HepG2 (cell line): Measurements from ENCODE around the gene MEG3. TPM values are rescaled to one million over a fixed set of nuclear protein-coding genes. Genes with fewer than 3 reads are reported as not detected.

Experiments
- ATAC-seq: fragments of 200-7000 bp; cut with Tn5 transposase; 3 replicates; pipeline ENCODE4 v1.9.1; 2020; ENCODE audit warnings: mild to moderate bottlenecking, moderate library complexity
- BruUV-seq: library from RNA; stranded (reverse); fragments of 400-500 nt; replicated peaks from 2 replicates; lab custom pipeline; 2021; lab: Mats Ljungman, UMichigan
- CTCF ChIA-PET: fragments of 300-600 bp; formaldehyde crosslinking; extraction: SDS; loops from one replicate; lab custom pipeline; 2021; ENCODE audit warnings: low total read pairs, inconsistent platforms, low intra/inter-chr PET ratio; lab: Yijun Ruan, JAX
- POLR2A ChIA-PET: fragments of 350-600 bp; sonication (Branson Sonifier 250); formaldehyde crosslinking; loops from one replicate; lab custom pipeline; 2020; ENCODE audit warnings: antibody characterized with exemption, inconsistent platforms; lab: Yijun Ruan, JAX
- DNase-seq: peaks from one replicate; pipeline ENCODE4 v3.0.0-alpha.2; 2015; ENCODE audit warnings: low spot score
- FAIRE-seq: peaks from 3 replicates; lab custom pipeline; 2011; peaks lifted over from hg19 to GRCh38; lab: Jason Lieb, UNC
- H2AFZ ChIP-seq: one replicate; pipeline ENCODE4 v1.6.1; 2011; ENCODE audit warnings: low read length, inconsistent platforms
- H3K27ac ChIP-seq: fragments of 300-600 bp; 3 replicates; pipeline ENCODE4 v1.8.0; 2011; ENCODE audit warnings: mixed run types, mild to moderate bottlenecking, mixed read lengths, low read length, inconsistent platforms; ENCODE audit not compliant: insufficient read depth; ENCODE audit errors: extremely low read length
- H3K27me3 ChIP-seq, 2 experiments: fragments of 200-600 bp in 1 of 2; 2 replicates in 1 of 2; 3 replicates in 1 of 2; pipeline versions ENCODE4 v1.6.0 to v1.8.0; 2011; ENCODE audit warnings: low read length in 2 of 2, mild to moderate bottlenecking in 2 of 2, moderate library complexity in 2 of 2, inconsistent platforms in 1 of 2; ENCODE audit not compliant: insufficient read depth in 2 of 2, control insufficient read depth in 1 of 2
- H3K36me3 ChIP-seq, 2 experiments: fragments of 200-600 bp in 1 of 2; replicated peaks in 1 of 2; 2 replicates in 1 of 2; 3 replicates in 1 of 2; pipeline versions ENCODE4 v1.5.1 to v1.8.0; 2011; ENCODE audit warnings: low read length in 2 of 2, inconsistent platforms in 1 of 2; ENCODE audit not compliant: insufficient read depth in 2 of 2, control insufficient read depth in 1 of 2
- H3K4me1 ChIP-seq: 2 replicates; pipeline ENCODE4 v1.5.1; 2012; ENCODE audit warnings: low read length, inconsistent platforms; ENCODE audit not compliant: insufficient read depth
- H3K4me2 ChIP-seq: 2 replicates; pipeline ENCODE4 v1.6.0; 2011; ENCODE audit warnings: low read depth, low read length, inconsistent platforms
- H3K4me3 ChIP-seq, 3 experiments: fragments of 200-600 bp in 1 of 3; sonication (generic), shearing (Covaris generic) in 1 of 3; replicated peaks in 1 of 3; 2 replicates each; pipeline ENCODE4 v1.5.1; 2011 to 2016; ENCODE audit warnings: low read length in 3 of 3, inconsistent platforms in 2 of 3, low read depth in 2 of 3, mild to moderate bottlenecking in 2 of 3, control low read depth in 1 of 3, mixed read lengths in 1 of 3; ENCODE audit not compliant: insufficient read depth in 1 of 3
- H3K79me2 ChIP-seq: one replicate; pipeline ENCODE4 v1.6.1; 2011; ENCODE audit warnings: low read length, inconsistent platforms; ENCODE audit not compliant: insufficient read depth
- H3K9ac ChIP-seq: 2 replicates; pipeline ENCODE4 v1.6.0; 2011; ENCODE audit warnings: mild to moderate bottlenecking, low read depth, low read length, inconsistent platforms; ENCODE audit not compliant: insufficient read depth
- H3K9me3 ChIP-seq: 2 replicates; pipeline ENCODE4 v1.5.1; 2012; ENCODE audit warnings: mild to moderate bottlenecking, low read length
- H4K20me1 ChIP-seq: 2 replicates; pipeline ENCODE4 v1.6.0; 2011; ENCODE audit warnings: inconsistent platforms, mild to moderate bottlenecking, low read length, moderate library complexity; ENCODE audit not compliant: insufficient read depth
- ARID4A ChIP-seq: sonication (generic); formaldehyde crosslinking; IDR thresholded peaks from 2 replicates; pipeline ENCODE4 v1.5.0; 2020; ENCODE audit warnings: mild to moderate bottlenecking, missing genetic modification reagents, borderline replicate concordance
- CBX1 ChIP-seq: IDR thresholded peaks from one replicate; pipeline ENCODE4 v1.6.1; 2016; ENCODE audit warnings: antibody characterized with exemption, low read depth
- DNMT3B ChIP-seq: conservative IDR thresholded peaks from 2 replicates; pipeline ENCODE4 v1.6.1; 2016; ENCODE audit warnings: missing biosample characterization, control low read depth
- ELF4 ChIP-seq: sonication (generic); formaldehyde crosslinking; IDR thresholded peaks from 2 replicates; pipeline ENCODE4 v1.5.0; 2020; ENCODE audit warnings: missing genetic modification reagents, mild to moderate bottlenecking, moderate library complexity, borderline replicate concordance
- GABPA ChIP-seq, 2 experiments: IDR thresholded peaks; 2 replicates each; pipeline ENCODE4 v1.6.1; 2011 to 2016; ENCODE audit warnings: low read depth in 2 of 2, low read length in 1 of 2, missing biosample characterization in 1 of 2, missing genetic modification characterization in 1 of 2
- KLF16 ChIP-seq, 2 experiments: sonication (generic) in 1 of 2; formaldehyde crosslinking in 1 of 2; IDR thresholded peaks; 2 replicates each; pipeline versions ENCODE4 v1.6.1 to v1.8.0; 2016 to 2023; ENCODE audit warnings: missing genetic modification reagents in 2 of 2, missing compliant biosample characterization in 1 of 2
- SMARCE1 ChIP-seq: fragments of 450-650 bp; IDR thresholded peaks from 2 replicates; pipeline ENCODE4 v1.6.1; 2017; ENCODE audit warnings: borderline replicate concordance
- ZMYM4 ChIP-seq: sonication (generic); formaldehyde crosslinking; IDR thresholded peaks from 2 replicates; pipeline ENCODE4 v1.8.1; 2023; ENCODE audit warnings: mild to moderate bottlenecking, missing genetic modification reagents
- ZNF574 ChIP-seq: sonication (generic); formaldehyde crosslinking; IDR thresholded peaks from 2 replicates; pipeline ENCODE4 v1.4.0; 2020; ENCODE audit warnings: missing genetic modification reagents
- ZNF607 ChIP-seq: sonication (generic); formaldehyde crosslinking; IDR thresholded peaks from 2 replicates; pipeline ENCODE4 v1.5.1; 2020; ENCODE audit warnings: missing genetic modification reagents, mild to moderate bottlenecking, borderline replicate concordance
- ZNF782 ChIP-seq: sonication (generic); formaldehyde crosslinking; IDR thresholded peaks from 2 replicates; pipeline ENCODE4 v1.4.0; 2020; ENCODE audit warnings: missing genetic modification reagents, mild to moderate bottlenecking, borderline replicate concordance
- WGBS: methylation state at CpG from one replicate; pipeline ENCODE4 v1.1.6; 2017; ENCODE audit warnings: low lambda C conversion rate; 5-methylcytosine and 5-hydroxymethylcytosine counted together
- in situ Hi-C: cut with HindIII; loops from 2 replicates; pipeline ENCODE4 v1.10.0; 2017; ENCODE audit warnings: low pct_unique_long_range_greater_than_20kb; ENCODE audit not compliant: extremely low pct_ligation_motif_present
- intact Hi-C: fragments of 100-400 bp; cut with micrococcal nuclease; formaldehyde crosslinking; loops from one replicate; pipeline ENCODE4 v1.10.0; 2022; ENCODE audit not compliant: unreplicated experiment
- polyA plus RNA-seq, 8 experiments: library from polyadenylated mRNA; depleted of rRNA in 3 of 8; stranded (reverse) in 7 of 8; unstranded in 1 of 8; fragments of >200 nt; fragmentation: Illumina TruSeq in 4 of 8; extraction: Trizol in 4 of 8; gene quantifications; 2 replicates each; pipeline versions ENCODE4 v1.2.1 to v1.2.3, GENCODE V29; 2011 to 2016; ENCODE audit warnings: low read depth in 4 of 8, missing spikeins in 1 of 8, mixed read lengths in 1 of 8; ENCODE audit not compliant: insufficient read depth in 1 of 8
- total RNA-seq, 5 experiments: library from RNA; depleted of rRNA; stranded (reverse); fragments of >200 nt; fragmentation: Illumina TruSeq; extraction: Trizol; gene quantifications; 2 replicates each; pipeline ENCODE4 v1.2.3, GENCODE V29; 2016; ENCODE audit warnings: low read depth in 1 of 5

The MEG3 gene
- total and polyA plus RNA-seq, 2 of the 13 experiments (the other 11 are each of a cell fraction or from before 2014, with no cell fraction given) = 0.17 TPM; not detected in 1

GRCh38 chr14:100882026-100882967, 56.4 kb downstream of the MEG3 start:
- in situ Hi-C loops = no loop called here
- TF ChIP-seq ELF4 (CRISPR knock-in tag) = no peak
- no peak for TF ChIP-seq CBX1
- TF ChIP-seq ZMYM4 = no peak
- no peak for TF ChIP-seq DNMT3B
- TF ChIP-seq GABPA (IDR thresholded peaks at IDR 0.05; ENCODE audit: low read depth, low read length) = no peak
- no peak for TF ChIP-seq GABPA (CRISPR knock-in tag; IDR thresholded peaks at IDR 0.05; ENCODE audit: low read depth)
- no peak for TF ChIP-seq KLF16 (CRISPR knock-in tag; IDR thresholded peaks at IDR 0.05)
- no peak for TF ChIP-seq ZNF607
- no peak for TF ChIP-seq SMARCE1
- no peak for TF ChIP-seq ZNF574
- no peak for TF ChIP-seq ARID4A
- TF ChIP-seq ZNF782 (CRISPR knock-in tag) = no peak
- Histone ChIP-seq H3K9ac (no peak overlapping the region), H3K27ac (no peak overlapping the region), H2AFZ (no peak overlapping the region), H3K36me3 (no peaks in the 10 kb centered on the region), H3K4me2 (no peak overlapping the region), H4K20me1 (no peaks in the 10 kb centered on the region), H3K9me3 (no peaks in the 10 kb centered on the region), H3K79me2 (no peaks in the 10 kb centered on the region), H3K27me3 (peaks cover 1 to 20% of the 10 kb centered on the region in 2 experiments; a peak in 4 of 5 replicates), H3K4me1 (peaks cover 19% of the 10 kb centered on the region), H3K4me3 (no peak overlapping the region)
- no TSS peak for BruUV-seq
- CTCF ChIA-PET = no interaction called here
- FAIRE-seq = no peak
- no peak for DNase-seq
- POLR2A ChIA-PET = no interaction called here
- WGBS = 73% methylated on average over 49 of the region's 49 CpGs
- intact Hi-C loops = no loop called here
- no peak for ATAC-seq
